ENCODE data around the gene BOD1.

The BOD1 gene

GRCh38 chr5:173573126-173573960 lies 43.1 kb downstream of the BOD1 start:
- H3K27ac ChIP-seq (ENCODE audit: low read depth, low read length), result no peak overlapping the region
- H3K4me3 ChIP-seq (ENCODE audit: low read depth, low read length), result peak overlapping the region; percentile 48
- no peak overlapping the region for H3K9ac ChIP-seq (ENCODE audit: low read length)
- H3K27me3 ChIP-seq (ENCODE audit: control insufficient read depth, insufficient read depth, low read length), result peaks cover 6% of the 10 kb centered on the region
- no peaks in the 10 kb centered on the region for H3K36me3 ChIP-seq (ENCODE audit: control insufficient read depth, insufficient read depth, low read length)
- H3K4me1 ChIP-seq (ENCODE audit: control insufficient read depth, insufficient read depth, low read length), result peaks cover 10% of the 10 kb centered on the region; the same call in 1 of the 2 replicates
- H3K9me3 ChIP-seq (ENCODE audit: control insufficient read depth, insufficient read depth, low read depth, low read length), result peaks cover 8% of the 10 kb centered on the region

GRCh38 chr5:173572431-173573125 lies 43.9 kb downstream of the BOD1 start:
- no peak overlapping the region for H3K27ac ChIP-seq (ENCODE audit: low read depth, low read length)
- H3K9ac ChIP-seq (ENCODE audit: low read length), result no peak overlapping the region
- H3K36me3 ChIP-seq (ENCODE audit: control insufficient read depth, insufficient read depth, low read length), result no peaks in the 10 kb centered on the region
- H3K27me3 ChIP-seq (ENCODE audit: control insufficient read depth, insufficient read depth, low read length), result peaks cover 6% of the 10 kb centered on the region
- peaks cover 10% of the 10 kb centered on the region for H3K9me3 ChIP-seq (ENCODE audit: control insufficient read depth, insufficient read depth, low read depth, low read length)
- H3K4me1 ChIP-seq (ENCODE audit: control insufficient read depth, insufficient read depth, low read length), result peaks cover 10% of the 10 kb centered on the region; the same call in 1 of the 2 replicates
- peak overlapping the region; percentile 48 for H3K4me3 ChIP-seq (ENCODE audit: low read depth, low read length)

DNA sequence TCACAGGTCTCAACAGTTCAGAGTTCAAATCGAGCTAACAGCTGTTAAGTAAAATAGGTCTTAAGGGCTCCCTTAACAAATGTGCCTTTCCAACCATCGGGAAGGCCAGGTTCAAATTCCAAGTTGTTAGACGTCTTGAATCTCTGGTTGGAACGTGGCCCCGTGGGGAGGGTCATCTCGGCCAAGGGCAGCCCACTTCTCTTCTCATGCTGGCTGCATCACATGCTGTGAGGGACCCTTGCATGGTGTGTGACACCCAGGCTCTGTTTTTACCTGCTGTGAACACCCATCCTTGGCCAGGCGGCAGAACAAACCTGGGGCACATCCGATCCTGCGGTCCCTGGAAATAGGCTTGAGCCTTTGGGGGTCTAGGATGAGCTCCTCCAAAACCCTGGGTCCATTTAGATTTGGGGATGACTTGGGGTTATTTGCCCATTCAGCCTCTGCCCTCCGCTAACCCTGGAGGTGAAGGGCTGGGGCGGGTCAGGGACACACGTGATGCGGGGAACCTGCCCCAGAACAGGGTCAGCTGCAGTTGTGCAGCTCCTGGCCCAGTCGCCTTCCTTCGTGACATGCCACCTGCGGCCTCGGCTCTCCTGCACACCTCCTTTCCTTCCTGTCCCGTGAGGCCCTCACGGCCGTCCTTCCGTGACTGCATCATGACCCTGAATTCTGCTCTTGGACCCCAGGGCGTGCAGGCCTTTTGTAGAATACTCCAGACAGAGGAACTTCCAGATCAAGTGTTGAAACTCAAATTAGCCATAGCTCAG lies 45.9 kb downstream of the BOD1 start:
- Histone ChIP-seq H3K27ac (ENCODE audit: low read depth, low read length) (no peak overlapping the region), H3K4me1 (ENCODE audit: control insufficient read depth, insufficient read depth, low read length) (peaks cover 10% of the 10 kb centered on the region; the same call in 1 of the 2 replicates), H3K4me3 (ENCODE audit: low read depth, low read length) (no peak overlapping the region), H3K36me3 (ENCODE audit: control insufficient read depth, insufficient read depth, low read length) (no peaks in the 10 kb centered on the region), H3K9ac (ENCODE audit: low read length) (no peak overlapping the region), H3K27me3 (ENCODE audit: control insufficient read depth, insufficient read depth, low read length) (peaks cover 6% of the 10 kb centered on the region), H3K9me3 (ENCODE audit: control insufficient read depth, insufficient read depth, low read depth, low read length) (peaks cover 10% of the 10 kb centered on the region)

DNA sequence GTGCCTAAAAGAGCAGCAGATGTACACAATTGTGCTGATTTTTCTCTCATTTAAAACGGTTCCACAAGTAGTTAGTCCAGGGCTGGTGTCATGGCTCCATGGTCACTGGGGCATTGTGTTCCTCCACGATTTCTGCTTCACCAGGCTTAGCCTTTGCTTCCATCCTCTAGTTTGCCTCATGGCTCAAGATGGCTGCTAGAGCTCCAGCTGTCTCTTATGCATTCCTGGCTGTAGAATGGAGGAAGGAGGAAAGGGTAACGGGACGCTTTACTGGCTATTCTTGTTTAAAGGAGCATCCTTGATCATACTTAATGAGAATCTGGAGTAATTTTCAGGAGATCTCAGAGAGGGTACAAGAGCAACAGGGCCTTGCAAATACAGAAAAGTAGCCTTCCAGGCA lies 47.7 kb downstream of the BOD1 start:
- H3K27me3 ChIP-seq (ENCODE audit: control insufficient read depth, insufficient read depth, low read length), result peaks cover 6% of the 10 kb centered on the region
- no peak overlapping the region for H3K4me3 ChIP-seq (ENCODE audit: low read depth, low read length)
- 0 out of 2 replicates have a peak, but pooled peaks cover 3% of the 10 kb centered on the region for H3K4me1 ChIP-seq (ENCODE audit: control insufficient read depth, insufficient read depth, low read length)
- H3K36me3 ChIP-seq (ENCODE audit: control insufficient read depth, insufficient read depth, low read length), result no peaks in the 10 kb centered on the region
- no peak overlapping the region for H3K27ac ChIP-seq (ENCODE audit: low read depth, low read length)
- H3K9ac ChIP-seq (ENCODE audit: low read length), result no peak overlapping the region
- H3K9me3 ChIP-seq (ENCODE audit: control insufficient read depth, insufficient read depth, low read depth, low read length), result peaks cover 10% of the 10 kb centered on the region

- peaks cover 6% of the 10 kb centered on the region for H3K27me3 ChIP-seq (ENCODE audit: control insufficient read depth, insufficient read depth, low read length)
- H3K9ac ChIP-seq (ENCODE audit: low read length), result no peak overlapping the region
- H3K9me3 ChIP-seq (ENCODE audit: control insufficient read depth, insufficient read depth, low read depth, low read length), result peaks cover 10% of the 10 kb centered on the region
- 0 out of 2 replicates have a peak, but pooled peaks cover 3% of the 10 kb centered on the region for H3K4me1 ChIP-seq (ENCODE audit: control insufficient read depth, insufficient read depth, low read length)
- H3K36me3 ChIP-seq (ENCODE audit: control insufficient read depth, insufficient read depth, low read length), result no peaks in the 10 kb centered on the region
- H3K4me3 ChIP-seq (ENCODE audit: low read depth, low read length), result no peak overlapping the region
- no peak overlapping the region for H3K27ac ChIP-seq (ENCODE audit: low read depth, low read length)
Observed at GRCh38 chr5:173568128-173568527, 48.3 kb downstream of the BOD1 start.

- H3K9ac ChIP-seq (ENCODE audit: low read length), result no peak overlapping the region
- no peak overlapping the region for H3K27ac ChIP-seq (ENCODE audit: low read depth, low read length)
- H3K4me3 ChIP-seq (ENCODE audit: low read depth, low read length), result no peak overlapping the region
- H3K36me3 ChIP-seq (ENCODE audit: control insufficient read depth, insufficient read depth, low read length), result no peaks in the 10 kb centered on the region
- H3K9me3 ChIP-seq (ENCODE audit: control insufficient read depth, insufficient read depth, low read depth, low read length), result peaks cover 10% of the 10 kb centered on the region
- no peaks in the 10 kb centered on the region for H3K4me1 ChIP-seq (ENCODE audit: control insufficient read depth, insufficient read depth, low read length)
- H3K27me3 ChIP-seq (ENCODE audit: control insufficient read depth, insufficient read depth, low read length), result 0 out of 2 replicates have a peak, but pooled peaks cover 2% of the 10 kb centered on the region
Observed at GRCh38 chr5:173567548-173567947, 48.9 kb downstream of the BOD1 start.

- H3K4me3 ChIP-seq (ENCODE audit: low read depth, low read length), result no peak overlapping the region
- no peaks in the 10 kb centered on the region for H3K27me3 ChIP-seq (ENCODE audit: control insufficient read depth, insufficient read depth, low read length)
- H3K9ac ChIP-seq (ENCODE audit: low read length), result no peak overlapping the region
- no peaks in the 10 kb centered on the region for H3K4me1 ChIP-seq (ENCODE audit: control insufficient read depth, insufficient read depth, low read length)
- no peak overlapping the region for H3K27ac ChIP-seq (ENCODE audit: low read depth, low read length)
- no peaks in the 10 kb centered on the region for H3K36me3 ChIP-seq (ENCODE audit: control insufficient read depth, insufficient read depth, low read length)
- peaks cover 14% of the 10 kb centered on the region for H3K9me3 ChIP-seq (ENCODE audit: control insufficient read depth, insufficient read depth, low read depth, low read length)
Observed at GRCh38 chr5:173565491-173566072, 50.9 kb downstream of the BOD1 start.

GRCh38 chr5:173564106-173564505 lies 52.3 kb downstream of the BOD1 start:
- H3K27ac ChIP-seq (ENCODE audit: low read depth, low read length), result no peak overlapping the region
- peaks cover 25% of the 10 kb centered on the region for H3K9me3 ChIP-seq (ENCODE audit: control insufficient read depth, insufficient read depth, low read depth, low read length)
- no peaks in the 10 kb centered on the region for H3K36me3 ChIP-seq (ENCODE audit: control insufficient read depth, insufficient read depth, low read length)
- no peaks in the 10 kb centered on the region for H3K4me1 ChIP-seq (ENCODE audit: control insufficient read depth, insufficient read depth, low read length)
- no peaks in the 10 kb centered on the region for H3K27me3 ChIP-seq (ENCODE audit: control insufficient read depth, insufficient read depth, low read length)
- no peak overlapping the region for H3K4me3 ChIP-seq (ENCODE audit: low read depth, low read length)
- H3K9ac ChIP-seq (ENCODE audit: low read length), result no peak overlapping the region

DNA sequence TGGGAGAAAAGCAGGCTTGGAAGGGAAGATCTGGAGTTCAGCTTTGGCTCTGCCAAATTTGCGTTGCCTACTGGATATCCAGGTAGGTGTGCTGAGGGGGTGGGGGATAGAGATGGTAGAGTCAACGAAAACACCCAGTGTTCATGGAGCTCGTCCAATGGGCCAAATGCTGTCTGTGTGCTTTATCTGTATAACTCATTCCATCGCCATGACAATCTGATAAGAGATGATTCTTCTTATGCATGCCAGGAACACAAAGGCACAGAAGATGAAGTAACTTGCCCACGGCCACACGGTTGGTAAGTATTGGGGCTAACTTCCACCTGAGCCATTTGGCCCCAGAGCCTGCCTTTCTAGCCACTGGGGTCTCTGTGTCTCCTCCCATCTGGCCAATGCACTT lies 53.2 kb downstream of the BOD1 start:
- Histone ChIP-seq H3K4me1 (ENCODE audit: control insufficient read depth, insufficient read depth, low read length) (no peaks in the 10 kb centered on the region), H3K4me3 (ENCODE audit: low read depth, low read length) (no peak overlapping the region), H3K27me3 (ENCODE audit: control insufficient read depth, insufficient read depth, low read length) (no peaks in the 10 kb centered on the region), H3K36me3 (ENCODE audit: control insufficient read depth, insufficient read depth, low read length) (no peaks in the 10 kb centered on the region), H3K9me3 (ENCODE audit: control insufficient read depth, insufficient read depth, low read depth, low read length) (peaks cover 18% of the 10 kb centered on the region), H3K9ac (ENCODE audit: low read length) (no peak overlapping the region), H3K27ac (ENCODE audit: low read depth, low read length) (no peak overlapping the region)

DNA sequence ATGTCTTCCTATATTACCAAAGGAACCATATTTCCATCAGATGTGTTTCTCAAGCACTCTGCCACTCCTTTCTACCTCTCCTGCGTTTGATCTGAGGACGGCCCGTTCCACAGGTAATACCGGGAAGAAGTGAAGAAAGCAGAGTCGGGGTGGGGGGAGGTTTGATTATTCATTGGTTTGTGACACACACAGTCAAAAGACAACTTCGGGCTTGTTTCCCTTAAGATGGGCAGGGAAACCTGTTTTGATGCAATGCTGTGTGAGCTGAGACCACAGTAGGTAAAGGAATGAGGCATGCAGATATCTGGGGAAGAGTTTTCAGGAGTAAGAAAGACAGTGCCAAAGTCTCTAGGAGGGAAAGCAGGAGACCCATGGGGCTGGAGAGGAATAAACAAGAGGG lies 54.0 kb downstream of the BOD1 start:
- peaks cover 15% of the 10 kb centered on the region for H3K9me3 ChIP-seq (ENCODE audit: control insufficient read depth, insufficient read depth, low read depth, low read length)
- no peaks in the 10 kb centered on the region for H3K4me1 ChIP-seq (ENCODE audit: control insufficient read depth, insufficient read depth, low read length)
- H3K27me3 ChIP-seq (ENCODE audit: control insufficient read depth, insufficient read depth, low read length), result no peaks in the 10 kb centered on the region
- no peak overlapping the region for H3K9ac ChIP-seq (ENCODE audit: low read length)
- no peak overlapping the region for H3K4me3 ChIP-seq (ENCODE audit: low read depth, low read length)
- no peak overlapping the region for H3K27ac ChIP-seq (ENCODE audit: low read depth, low read length)
- H3K36me3 ChIP-seq (ENCODE audit: control insufficient read depth, insufficient read depth, low read length), result no peaks in the 10 kb centered on the region
